NCI-H524 treated with DMSO at 0.1 percent for 48 hours (cell line): ENCODE results near the gene TLE1.
A peak's percentile ranks its signal among the peaks of the same experiment; 100 is the strongest.
"Not testable (repeated sequence)": the region's sequence is repeated elsewhere in the genome, so short reads cannot be mapped to it uniquely, and the experiment has no call there.

Source experiments
- DNase-seq: peaks from one replicate; lab custom pipeline; 2025; lab: John Stamatoyannopoulos, UW

Gene TLE1

GRCh38 chr9:81652058-81652687, 37.2 kb downstream of the TLE1 start:
- DNase-seq = no peak

- peak; percentile 32 for DNase-seq
These were observed 38.5 kb downstream of the TLE1 start for GRCh38 chr9:81650586-81651515.

- DNase-seq = no peak
These were observed 39.7 kb downstream of the TLE1 start for GRCh38 chr9:81649475-81650240.

- no peak for DNase-seq
These were observed 40.5 kb downstream of the TLE1 start for GRCh38 chr9:81648891-81649290.

GRCh38 chr9:81646337-81646736, 43.0 kb downstream of the TLE1 start:
- no peak for DNase-seq

GRCh38 chr9:81644513-81644912, 44.8 kb downstream of the TLE1 start:
- not testable (repeated sequence) for DNase-seq

- DNase-seq = no peak
These were observed 52.1 kb downstream of the TLE1 start for GRCh38 chr9:81637276-81637675.

- peak; percentile 15 for DNase-seq
These were observed 53.1 kb downstream of the TLE1 start for GRCh38 chr9:81636255-81636599.

- no peak for DNase-seq
These were observed 53.7 kb downstream of the TLE1 start for GRCh38 chr9:81635521-81636254.

GRCh38 chr9:81634915-81635516, 54.3 kb downstream of the TLE1 start:
- no peak for DNase-seq

- DNase-seq = no peak
These were observed 55.1 kb downstream of the TLE1 start for GRCh38 chr9:81633952-81634854.

GRCh38 chr9:81632599-81632998, 56.7 kb downstream of the TLE1 start:
- no peak for DNase-seq

- DNase-seq = no peak
These were observed 58.1 kb downstream of the TLE1 start for GRCh38 chr9:81631218-81631745.

- DNase-seq = no peak
These were observed 59.9 kb downstream of the TLE1 start for GRCh38 chr9:81629440-81629839.

- DNase-seq = no peak
These were observed 60.5 kb downstream of the TLE1 start for GRCh38 chr9:81628897-81629296.

- no peak for DNase-seq
These were observed 61.9 kb downstream of the TLE1 start for GRCh38 chr9:81627481-81627880.

GRCh38 chr9:81626511-81626910, 62.8 kb downstream of the TLE1 start:
- DNase-seq = no peak

- no peak for DNase-seq
These were observed 63.4 kb downstream of the TLE1 start for GRCh38 chr9:81625969-81626368.

GRCh38 chr9:81623778-81624177, 65.6 kb downstream of the TLE1 start:
- no peak for DNase-seq
